Activated CD8-positive, alpha-beta memory T cell treated with anti-CD3 and anti-CD28 coated beads for 4 hours (primary cell): Measurements from ENCODE around the gene COX14.
A peak's percentile ranks its signal among the peaks of the same experiment; 100 is the strongest.
"Not testable (repeated sequence)": the region's sequence is repeated elsewhere in the genome, so short reads cannot be mapped to it uniquely, and the experiment has no call there.

Source experiments
- DNase-seq, 2 donors: peaks; one replicate each; pipeline ENCODE4 v3.0.0-alpha.2; 2020; ENCODE audit warnings: low read depth in 2 of 2

The COX14 gene

GRCh38 chr12:50107416-50108268, 4.4 kb upstream of the COX14 start:
- DNase-seq = no peak

DNA sequence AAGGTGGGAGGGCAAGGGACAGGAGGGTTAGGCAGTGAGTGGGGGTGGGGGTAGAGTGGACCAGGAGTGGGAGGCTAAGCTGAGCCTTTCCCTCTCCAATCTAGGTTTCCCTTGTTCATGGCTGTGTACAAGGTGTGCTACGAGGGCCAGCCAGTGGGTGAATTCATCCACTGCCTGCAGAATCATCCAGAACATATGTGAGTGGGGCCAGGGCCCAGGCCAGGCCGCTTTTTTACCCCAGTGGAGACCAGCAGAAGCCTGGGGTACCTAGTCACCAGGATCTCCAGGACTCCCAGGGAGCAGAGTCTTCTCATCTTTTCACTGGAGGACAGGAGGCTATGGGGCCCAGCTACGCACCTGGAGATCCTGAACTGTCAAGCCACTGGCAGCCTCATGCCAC, 2.7 kb upstream of the COX14 start:
- DNase-seq = no peak

DNA sequence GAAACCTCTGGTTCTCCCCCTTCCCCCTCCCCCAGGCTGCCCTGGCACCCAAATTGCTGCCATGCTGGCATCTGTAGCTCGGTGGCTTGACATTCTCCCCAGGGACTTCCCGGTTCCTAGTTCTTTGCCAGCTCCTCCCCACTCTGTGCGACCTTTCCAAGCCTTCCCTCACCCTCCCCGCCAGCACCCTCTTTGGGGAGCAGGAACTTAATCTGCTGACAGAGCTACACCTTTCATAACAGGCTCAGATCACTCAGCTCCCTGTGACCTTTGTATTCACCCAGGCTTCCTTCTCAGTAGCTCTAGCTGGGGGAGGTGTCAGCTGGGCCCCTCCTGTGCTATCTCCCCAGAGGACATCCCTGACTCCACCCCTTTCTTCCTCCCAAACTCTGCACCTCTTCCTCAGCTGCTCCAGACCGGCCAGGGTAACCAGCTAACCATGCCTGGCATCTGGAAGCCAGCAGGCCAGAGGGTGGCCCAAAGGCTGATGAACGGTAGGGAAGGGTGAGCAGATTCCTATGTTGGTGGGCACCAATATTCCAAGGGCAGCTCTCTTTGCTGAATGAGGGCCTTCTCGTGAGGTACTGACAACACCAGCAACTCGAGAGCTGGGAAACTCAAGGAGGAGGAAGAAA, 1.8 kb upstream of the COX14 start:
- no peak for DNase-seq

- no peak for DNase-seq
These were observed 1.2 kb upstream of the COX14 start for GRCh38 chr12:50110762-50111351.

- no peak for DNase-seq
These were observed 692 bp upstream of the COX14 start for GRCh38 chr12:50111395-50111692.

DNA sequence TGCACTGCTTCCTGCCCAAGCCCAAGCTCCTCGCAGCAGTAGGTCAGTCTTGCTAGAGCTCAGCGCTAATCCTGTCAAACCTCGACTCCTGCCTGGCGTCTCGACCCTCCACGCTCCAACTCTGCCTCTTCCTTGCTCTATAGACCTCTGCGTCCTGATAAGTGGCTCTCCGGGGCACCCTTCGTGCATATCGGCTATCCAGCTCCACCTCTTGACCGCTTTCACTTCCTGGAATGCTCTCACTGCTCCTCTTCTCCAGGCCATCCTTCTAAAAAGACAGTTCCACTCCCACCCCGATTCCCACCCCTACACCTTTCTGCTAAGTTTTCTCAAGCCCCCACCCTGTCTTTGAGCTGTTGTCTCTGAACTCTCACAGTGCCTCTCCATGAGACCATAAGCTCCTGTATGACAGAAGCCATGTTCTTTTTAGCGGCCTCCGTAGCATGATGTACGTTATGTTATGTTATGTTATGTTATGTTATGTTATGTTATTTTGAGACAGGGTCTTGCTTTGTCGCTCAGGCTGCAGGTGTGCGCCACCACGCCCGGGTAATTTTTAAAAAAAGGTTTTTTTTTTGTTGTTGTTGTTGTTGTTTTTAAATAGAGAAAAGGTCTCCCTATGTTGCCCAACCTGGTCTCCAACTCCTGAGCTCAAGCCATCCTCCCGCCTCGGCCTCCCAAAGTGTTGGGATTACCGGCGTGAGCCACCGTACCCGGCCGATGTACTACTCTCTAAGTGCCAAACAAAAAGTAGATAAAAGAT, 601 bp downstream of the COX14 start:
- DNase-seq = peak in 1 of 2 donors; percentile 13

DNA sequence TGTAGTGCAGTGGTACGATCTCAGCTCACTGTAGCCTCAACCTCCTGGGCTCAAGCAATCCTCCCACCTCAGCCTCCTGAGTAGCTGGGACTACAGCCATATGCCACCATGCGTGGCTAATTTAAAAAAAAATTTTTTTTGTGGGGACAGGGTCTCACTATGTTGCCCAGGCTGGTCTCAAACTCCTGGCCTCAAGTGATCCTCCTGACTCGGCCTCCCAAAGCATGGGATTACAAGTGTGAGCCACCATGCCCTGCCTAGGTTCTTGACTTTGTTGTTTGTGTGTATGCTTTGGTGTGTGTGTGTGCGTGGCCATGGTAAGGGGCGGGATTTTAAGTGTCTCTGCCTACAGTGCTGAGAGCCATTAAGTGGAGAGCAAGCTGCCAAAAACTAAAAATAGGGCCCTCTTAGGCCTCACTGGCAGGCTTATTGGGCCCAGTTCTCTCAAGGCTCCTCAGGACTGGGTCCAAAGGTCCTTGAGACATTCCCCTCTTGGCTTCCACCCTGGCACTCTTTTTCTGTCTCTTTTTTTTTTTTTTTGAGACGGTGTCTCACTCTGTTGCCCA, 5.1 kb downstream of the COX14 start:
- no peak for DNase-seq

DNA sequence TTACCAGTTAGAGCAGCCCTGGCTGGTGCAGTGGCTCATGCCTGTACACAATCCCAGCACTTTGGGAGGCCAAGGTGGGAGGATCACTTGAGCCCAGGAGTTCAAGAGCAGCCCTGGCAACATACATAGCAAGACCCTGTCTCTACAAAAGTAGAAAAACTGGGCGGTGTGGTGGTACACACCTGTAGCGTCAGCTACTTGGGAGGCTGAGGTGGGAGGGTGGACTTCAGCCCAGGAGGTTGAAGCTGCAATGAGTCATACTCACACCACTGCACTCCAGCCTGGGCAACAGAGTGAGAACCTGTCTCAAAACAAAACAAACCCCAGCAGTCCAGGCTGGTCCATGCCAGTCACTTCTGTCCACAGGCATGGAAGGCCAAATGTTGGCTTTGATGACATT, 7.4 kb downstream of the COX14 start:
- no peak for DNase-seq

DNA sequence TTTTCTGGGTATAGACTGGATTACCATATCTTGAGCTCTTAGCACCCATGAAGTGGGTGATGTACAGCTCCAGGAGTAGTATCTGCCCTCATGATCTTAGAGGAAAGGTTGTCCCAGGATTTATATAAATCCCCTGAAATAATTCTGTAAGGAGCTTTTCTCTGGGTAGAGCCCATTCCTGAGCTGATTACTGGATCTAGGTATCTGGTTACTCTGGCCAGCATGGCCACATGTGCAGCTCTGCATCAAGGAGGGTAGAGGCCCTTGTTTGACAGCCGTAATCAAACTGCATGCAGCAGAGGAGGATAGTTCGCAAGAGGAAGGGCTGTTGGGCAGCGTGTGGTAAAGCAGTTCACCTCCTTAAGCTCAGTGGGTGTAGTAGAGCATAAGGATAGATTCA, 8.5 kb downstream of the COX14 start:
- DNase-seq = no peak

DNA sequence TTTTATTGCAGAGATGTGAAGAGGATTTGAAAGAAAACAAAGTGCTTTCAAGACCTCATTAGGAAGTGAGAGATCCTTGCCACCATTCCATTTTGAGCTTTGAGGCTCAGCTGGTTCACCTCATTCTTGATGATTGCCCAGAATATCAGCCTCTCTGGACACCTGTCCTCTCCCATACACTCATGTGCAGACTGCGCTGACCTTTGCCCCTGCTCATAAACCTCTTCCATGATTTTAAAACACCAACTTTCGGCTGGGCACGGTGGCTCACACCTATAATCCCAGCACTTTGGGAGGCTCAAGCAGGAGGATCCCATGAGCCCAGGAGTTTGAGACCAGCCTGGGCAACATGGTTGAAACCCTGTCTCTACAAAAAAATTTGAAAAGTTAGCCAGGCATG, 8.9 kb downstream of the COX14 start:
- DNase-seq = no peak

DNA sequence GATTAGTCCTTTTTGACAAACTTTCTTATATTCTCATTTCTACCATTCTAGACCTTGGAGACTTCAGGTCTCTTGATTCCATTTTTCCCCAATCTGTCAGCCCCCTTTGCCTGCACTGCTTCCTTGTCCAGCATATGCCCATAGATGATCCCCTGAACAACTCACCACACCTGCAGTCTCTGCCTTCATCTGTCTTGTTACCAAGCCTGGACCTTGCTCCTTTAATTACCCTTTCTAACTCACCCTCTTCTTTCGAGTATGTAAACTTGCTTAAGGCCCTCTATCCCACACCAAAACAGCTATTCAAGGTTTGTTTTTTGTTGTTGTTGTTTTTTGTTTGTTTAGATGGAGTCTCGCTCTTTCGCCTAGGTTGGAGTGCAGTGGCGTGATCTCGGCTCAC, 9.6 kb downstream of the COX14 start:
- no peak for DNase-seq

DNA sequence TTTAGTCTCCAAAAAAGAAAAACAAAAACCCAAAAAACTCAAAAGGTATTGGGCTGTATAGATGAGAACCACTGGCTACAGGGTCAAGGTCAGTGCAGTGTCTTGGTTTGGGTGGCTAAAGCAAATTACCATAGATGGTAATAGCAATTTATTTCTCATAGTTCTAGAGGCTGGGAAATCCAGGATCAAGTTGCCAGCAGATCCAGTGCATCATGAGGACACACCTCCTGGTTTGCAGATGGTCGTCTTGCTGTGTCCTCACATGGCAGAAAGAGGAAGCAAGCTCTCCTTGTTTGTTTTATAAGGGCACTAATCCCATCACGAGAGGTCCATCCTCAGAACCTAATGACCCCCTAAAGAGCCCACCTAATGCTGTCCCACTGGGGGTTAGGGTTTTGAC, 11.2 kb downstream of the COX14 start:
- DNase-seq = no peak

DNA sequence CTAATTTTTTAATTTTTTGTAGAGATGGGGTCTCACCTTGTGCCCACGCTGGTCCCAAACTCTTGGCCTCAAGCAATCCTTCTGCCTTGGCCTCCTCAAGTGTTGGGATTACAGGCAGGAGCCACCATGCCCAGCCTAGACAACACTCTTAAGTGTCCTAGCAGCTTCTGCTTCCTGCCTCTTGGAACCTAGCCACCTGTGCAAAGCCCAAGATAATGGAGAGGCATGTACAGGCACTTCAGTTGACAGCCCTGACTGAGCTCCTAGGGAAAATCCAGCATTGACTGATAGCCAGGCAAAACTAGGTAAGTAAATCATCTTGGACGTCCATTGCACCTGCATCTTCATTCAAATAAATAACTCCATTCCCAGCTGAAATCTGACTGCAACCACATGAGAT, 15.5 kb downstream of the COX14 start:
- DNase-seq = no peak

- no peak for DNase-seq
These were observed 17.3 kb downstream of the COX14 start for GRCh38 chr12:50129290-50129689.

- no peak for DNase-seq
These were observed 20.6 kb downstream of the COX14 start for GRCh38 chr12:50132505-50133135.

- DNase-seq = no peak
These were observed 31.0 kb downstream of the COX14 start for GRCh38 chr12:50142993-50143392.

- no peak for DNase-seq
These were observed 33.4 kb downstream of the COX14 start for GRCh38 chr12:50145439-50145838.

GRCh38 chr12:50147281-50147680, 35.2 kb downstream of the COX14 start:
- no peak for DNase-seq

GRCh38 chr12:50148011-50148410, 36.0 kb downstream of the COX14 start:
- not testable (repeated sequence) for DNase-seq

DNA sequence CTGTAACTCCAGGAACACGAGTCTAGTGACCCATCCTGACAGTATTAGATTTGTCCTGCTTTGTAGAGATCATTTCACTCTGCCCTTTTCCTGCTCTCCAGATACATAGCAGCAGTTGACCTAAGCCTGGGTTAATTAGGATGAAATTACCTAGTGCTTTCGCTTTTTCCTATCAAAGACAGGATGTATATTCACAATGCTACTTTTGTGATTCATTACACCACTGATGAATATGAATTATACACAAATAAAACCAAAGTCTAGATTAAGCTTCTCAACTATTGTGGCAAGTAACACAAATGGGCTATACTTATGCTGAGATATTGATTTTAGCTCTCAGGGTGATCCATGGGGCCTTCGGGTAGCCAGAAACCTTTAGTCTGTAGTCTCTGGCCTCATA, 37.3 kb downstream of the COX14 start:
- no peak for DNase-seq

GRCh38 chr12:50151047-50151687, 39.1 kb downstream of the COX14 start:
- no peak for DNase-seq
